WTC11 (cell line): ENCODE data around the gene ODAD4.

ENCODE experiments used
- CTCF ChIP-seq: fragments of 200-600 bp; IDR thresholded peaks from 2 replicates; pipeline ENCODE4 v1.8.0; 2022; ENCODE audit warnings: antibody characterized with exemption
- ETV6 ChIP-seq: sonication (generic); formaldehyde crosslinking; IDR thresholded peaks from 2 replicates; pipeline ENCODE4 v1.8.1; 2022; ENCODE audit warnings: mild to moderate bottlenecking, missing genetic modification reagents
- FOXJ3 ChIP-seq: sonication (generic); formaldehyde crosslinking; IDR thresholded peaks from 2 replicates; pipeline ENCODE4 v1.9.0; 2021; ENCODE audit warnings: missing genetic modification reagents, mild to moderate bottlenecking, borderline replicate concordance
- IRF2 ChIP-seq: sonication (generic); formaldehyde crosslinking; IDR thresholded peaks from 2 replicates; pipeline ENCODE4 v1.8.0; 2022; ENCODE audit warnings: low read depth, missing genetic modification reagents, borderline replicate concordance
- MAX ChIP-seq: sonication (generic); formaldehyde crosslinking; IDR thresholded peaks from 2 replicates; pipeline ENCODE4 v1.8.0; 2022; ENCODE audit warnings: mild to moderate bottlenecking, missing genetic modification reagents
- NR1H2 ChIP-seq: sonication (generic); formaldehyde crosslinking; IDR thresholded peaks from 2 replicates; pipeline ENCODE4 v1.9.0; 2021; ENCODE audit warnings: mild to moderate bottlenecking, moderate library complexity, missing genetic modification reagents
- NR2C2 ChIP-seq: sonication (generic); formaldehyde crosslinking; IDR thresholded peaks from 2 replicates; pipeline ENCODE4 v1.8.0; 2022; ENCODE audit warnings: mild to moderate bottlenecking, missing genetic modification reagents
- NR3C1 ChIP-seq: sonication (generic); formaldehyde crosslinking; conservative IDR thresholded peaks from 2 replicates; pipeline ENCODE4 v1.8.1; 2023; ENCODE audit warnings: low read depth, mild to moderate bottlenecking, missing genetic modification reagents
- SP1 ChIP-seq: sonication (generic); formaldehyde crosslinking; conservative IDR thresholded peaks from 2 replicates; pipeline ENCODE4 v1.8.1; 2022; ENCODE audit warnings: missing genetic modification reagents
- ZNF512 ChIP-seq: sonication (generic); formaldehyde crosslinking; IDR thresholded peaks from 2 replicates; pipeline ENCODE4 v1.8.1; 2022; ENCODE audit warnings: missing genetic modification reagents, borderline replicate concordance
- TF ChIP-seq, protein P1 (sequence below): sonication (generic); formaldehyde crosslinking; IDR thresholded peaks from 2 replicates; pipeline ENCODE4 v1.8.1; 2023; ENCODE audit warnings: mild to moderate bottlenecking, moderate library complexity, missing genetic modification reagents
- TF ChIP-seq, protein P2 (sequence below): sonication (generic); formaldehyde crosslinking; IDR thresholded peaks from 2 replicates; pipeline ENCODE4 v1.8.1; 2023; ENCODE audit warnings: mild to moderate bottlenecking, missing genetic modification reagents, moderate library complexity

GRCh38 chr17:41967921-41968578 lies 37.6 kb downstream of the ODAD4 start:
- no peak for TF ChIP-seq CTCF
- no peak for TF ChIP-seq IRF2
- TF ChIP-seq, protein P1, sequence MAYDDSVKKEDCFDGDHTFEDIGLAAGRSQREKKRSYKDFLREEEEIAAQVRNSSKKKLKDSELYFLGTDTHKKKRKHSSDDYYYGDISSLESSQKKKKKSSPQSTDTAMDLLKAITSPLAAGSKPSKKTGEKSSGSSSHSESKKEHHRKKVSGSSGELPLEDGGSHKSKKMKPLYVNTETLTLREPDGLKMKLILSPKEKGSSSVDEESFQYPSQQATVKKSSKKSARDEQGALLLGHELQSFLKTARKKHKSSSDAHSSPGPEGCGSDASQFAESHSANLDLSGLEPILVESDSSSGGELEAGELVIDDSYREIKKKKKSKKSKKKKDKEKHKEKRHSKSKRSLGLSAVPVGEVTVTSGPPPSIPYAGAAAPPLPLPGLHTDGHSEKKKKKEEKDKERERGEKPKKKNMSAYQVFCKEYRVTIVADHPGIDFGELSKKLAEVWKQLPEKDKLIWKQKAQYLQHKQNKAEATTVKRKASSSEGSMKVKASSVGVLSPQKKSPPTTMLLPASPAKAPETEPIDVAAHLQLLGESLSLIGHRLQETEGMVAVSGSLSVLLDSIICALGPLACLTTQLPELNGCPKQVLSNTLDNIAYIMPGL (CRISPR knock-in tag) = no peak
- no peak for TF ChIP-seq ETV6
- TF ChIP-seq NR1H2 (CRISPR knock-in tag) = no peak
- no peak for TF ChIP-seq SP1 (CRISPR knock-in tag)
- TF ChIP-seq, protein P2, sequence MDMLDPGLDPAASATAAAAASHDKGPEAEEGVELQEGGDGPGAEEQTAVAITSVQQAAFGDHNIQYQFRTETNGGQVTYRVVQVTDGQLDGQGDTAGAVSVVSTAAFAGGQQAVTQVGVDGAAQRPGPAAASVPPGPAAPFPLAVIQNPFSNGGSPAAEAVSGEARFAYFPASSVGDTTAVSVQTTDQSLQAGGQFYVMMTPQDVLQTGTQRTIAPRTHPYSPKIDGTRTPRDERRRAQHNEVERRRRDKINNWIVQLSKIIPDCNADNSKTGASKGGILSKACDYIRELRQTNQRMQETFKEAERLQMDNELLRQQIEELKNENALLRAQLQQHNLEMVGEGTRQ (CRISPR knock-in tag) = no peak
- no peak for TF ChIP-seq ZNF512 (CRISPR knock-in tag)
- no peak for TF ChIP-seq MAX (CRISPR knock-in tag)
- TF ChIP-seq NR2C2 (CRISPR knock-in tag) = no peak
- TF ChIP-seq NR3C1 (CRISPR knock-in tag) = no peak
- no peak for TF ChIP-seq FOXJ3 (CRISPR knock-in tag)
